PC-9 (cell line): ENCODE data around the gene ERMN. TPM values are rescaled to one million over a fixed set of nuclear protein-coding genes. Genes with fewer than 3 reads are reported as not detected.

Experiments
- BruUV-seq: library from RNA; stranded (reverse); fragments of 400-500 nt; replicated peaks from 2 replicates; lab custom pipeline; 2021; lab: Mats Ljungman, UMichigan
- CTCF ChIA-PET: fragments of 300-600 bp; sonication (Branson Sonifier 250); formaldehyde crosslinking; loops from one replicate; lab custom pipeline; 2022; ENCODE audit warnings: antibody characterized with exemption; lab: Charles Lee
- POLR2A ChIA-PET: fragments of 300-600 bp; sonication (Branson Sonifier 250); formaldehyde crosslinking; loops from one replicate; lab custom pipeline; 2022; ENCODE audit warnings: antibody characterized with exemption; ENCODE audit not compliant: unreplicated experiment; lab: Charles Lee
- DNase-seq, 2 experiments: peaks; one replicate each; pipeline versions ENCODE4 v3.0.0 to v3.0.0-alpha.2; 2015 to 2022; ENCODE audit warnings: mixed read lengths in 1 of 2
- H2AFZ ChIP-seq: fragments of 200-600 bp; sonication (generic); 2 replicates; pipeline ENCODE4 v1.8.1; 2017; ENCODE audit warnings: antibody characterized with exemption
- H3F3A ChIP-seq: fragments of 200-600 bp; sonication (generic); 2 replicates; pipeline ENCODE4 v1.8.1; 2017; ENCODE audit warnings: antibody characterized with exemption, mild to moderate bottlenecking, low read depth; ENCODE audit not compliant: insufficient read depth
- H3K27ac ChIP-seq: fragments of 200-600 bp; sonication (generic); 2 replicates; pipeline ENCODE4 v1.6.1; 2016; ENCODE audit warnings: mixed run types
- H3K27me3 ChIP-seq: fragments of 200-600 bp; sonication (generic); 2 replicates; pipeline ENCODE4 v1.6.1; 2016; ENCODE audit warnings: low read depth, mixed run types; ENCODE audit not compliant: insufficient read depth
- H3K36me3 ChIP-seq: fragments of 200-600 bp; sonication (generic); 2 replicates; pipeline ENCODE4 v1.6.1; 2016; ENCODE audit warnings: low read depth, mixed run types
- H3K4me1 ChIP-seq: fragments of 200-600 bp; sonication (generic); replicated peaks from 2 replicates; pipeline ENCODE4 v1.6.1; 2016; ENCODE audit warnings: mixed run types; ENCODE audit not compliant: insufficient read depth
- H3K4me2 ChIP-seq: fragments of 200-600 bp; sonication (generic); 2 replicates; pipeline ENCODE4 v1.6.1; 2017; ENCODE audit warnings: mixed run types
- H3K4me3 ChIP-seq: fragments of 200-600 bp; sonication (generic); 2 replicates; pipeline ENCODE4 v1.6.1; 2016; ENCODE audit warnings: mixed run types
- H3K79me2 ChIP-seq: fragments of 200-600 bp; sonication (generic); 2 replicates; pipeline ENCODE4 v1.6.1; 2017; ENCODE audit warnings: low read depth, mixed run types
- H3K9me2 ChIP-seq: fragments of 200-600 bp; sonication (generic); 2 replicates; pipeline ENCODE4 v1.8.1; 2017; ENCODE audit warnings: mild to moderate bottlenecking; ENCODE audit not compliant: insufficient read depth
- H3K9me3 ChIP-seq: fragments of 200-600 bp; sonication (generic); 2 replicates; pipeline ENCODE4 v1.8.1; 2016; ENCODE audit warnings: low read depth; ENCODE audit not compliant: insufficient read depth
- H4K20me1 ChIP-seq: fragments of 200-600 bp; sonication (generic); 2 replicates; pipeline ENCODE4 v1.8.1; 2017; ENCODE audit not compliant: insufficient read depth
- EZH2 ChIP-seq: fragments of 200-600 bp; sonication (generic); IDR thresholded peaks from 2 replicates; pipeline ENCODE4 v1.8.0; 2017; ENCODE audit warnings: antibody characterized with exemption, low read depth
- intact Hi-C: fragments of 100-400 bp; cut with micrococcal nuclease; formaldehyde crosslinking; loops from one replicate; pipeline ENCODE4 v1.10.0; 2022; ENCODE audit not compliant: unreplicated experiment
- total RNA-seq: library from RNA; stranded (reverse); gene quantifications from 2 replicates; pipeline ENCODE4 v1.2.3, GENCODE V29; 2021
- TF ChIP-seq, protein P1 (sequence below): fragments of 200-600 bp; sonication (generic); conservative IDR thresholded peaks from 2 replicates; pipeline ENCODE4 v1.6.1; 2017; ENCODE audit warnings: mixed run types, antibody characterized with exemption, mild to moderate bottlenecking, moderate library complexity

Gene ERMN
- total RNA-seq, 1 experiment from 2014 or later, result not detected

DNA sequence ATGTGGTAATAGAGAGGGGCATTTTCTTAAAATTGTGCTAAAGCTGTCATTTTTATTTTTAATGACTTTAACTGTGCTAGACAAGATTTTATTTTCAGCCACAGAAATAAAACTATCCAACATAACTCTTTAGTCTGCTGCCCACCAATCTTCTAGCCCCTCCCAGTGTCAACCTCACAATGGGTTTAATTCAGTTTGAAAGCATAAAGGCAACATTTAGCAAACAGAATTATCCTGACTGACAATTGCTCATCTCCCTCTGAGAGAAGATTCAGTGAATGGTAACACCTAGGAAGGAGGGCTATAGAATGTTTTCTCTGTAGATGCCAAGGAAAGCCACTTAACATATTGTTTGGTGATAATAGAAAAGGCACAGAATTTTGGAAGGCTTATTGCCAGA is 5.2 kb downstream of the ERMN start:
- no peaks in the 10 kb centered on the region for H3K79me2 ChIP-seq
- H3K36me3 ChIP-seq, result no peaks in the 10 kb centered on the region
- no peaks in the 10 kb centered on the region for H3K4me1 ChIP-seq
- no peak for DNase-seq
- no peaks in the 10 kb centered on the region for H3K9me2 ChIP-seq
- H2AFZ ChIP-seq, result no peak overlapping the region
- no peak overlapping the region for H3K4me2 ChIP-seq
- H3F3A ChIP-seq, result no peaks in the 10 kb centered on the region
- H3K9me3 ChIP-seq, result no peaks in the 10 kb centered on the region
- no peak overlapping the region for H3K4me3 ChIP-seq
- H3K27ac ChIP-seq, result no peak overlapping the region
- BruUV-seq, result no TSS peak
- TF ChIP-seq, protein P1, sequence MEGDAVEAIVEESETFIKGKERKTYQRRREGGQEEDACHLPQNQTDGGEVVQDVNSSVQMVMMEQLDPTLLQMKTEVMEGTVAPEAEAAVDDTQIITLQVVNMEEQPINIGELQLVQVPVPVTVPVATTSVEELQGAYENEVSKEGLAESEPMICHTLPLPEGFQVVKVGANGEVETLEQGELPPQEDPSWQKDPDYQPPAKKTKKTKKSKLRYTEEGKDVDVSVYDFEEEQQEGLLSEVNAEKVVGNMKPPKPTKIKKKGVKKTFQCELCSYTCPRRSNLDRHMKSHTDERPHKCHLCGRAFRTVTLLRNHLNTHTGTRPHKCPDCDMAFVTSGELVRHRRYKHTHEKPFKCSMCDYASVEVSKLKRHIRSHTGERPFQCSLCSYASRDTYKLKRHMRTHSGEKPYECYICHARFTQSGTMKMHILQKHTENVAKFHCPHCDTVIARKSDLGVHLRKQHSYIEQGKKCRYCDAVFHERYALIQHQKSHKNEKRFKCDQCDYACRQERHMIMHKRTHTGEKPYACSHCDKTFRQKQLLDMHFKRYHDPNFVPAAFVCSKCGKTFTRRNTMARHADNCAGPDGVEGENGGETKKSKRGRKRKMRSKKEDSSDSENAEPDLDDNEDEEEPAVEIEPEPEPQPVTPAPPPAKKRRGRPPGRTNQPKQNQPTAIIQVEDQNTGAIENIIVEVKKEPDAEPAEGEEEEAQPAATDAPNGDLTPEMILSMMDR, result no peak
- no peak for TF ChIP-seq EZH2
- no peaks in the 10 kb centered on the region for H3K27me3 ChIP-seq
- intact Hi-C loops, result no loop called here
- CTCF ChIA-PET, result no interaction called here
- POLR2A ChIA-PET, result interaction anchor here (0.7 kb wide), 1 partner anchor 278 kb away, joined by 3 read pairs; no protein-coding TSS in a partner anchor
- H4K20me1 ChIP-seq, result no peaks in the 10 kb centered on the region

DNA sequence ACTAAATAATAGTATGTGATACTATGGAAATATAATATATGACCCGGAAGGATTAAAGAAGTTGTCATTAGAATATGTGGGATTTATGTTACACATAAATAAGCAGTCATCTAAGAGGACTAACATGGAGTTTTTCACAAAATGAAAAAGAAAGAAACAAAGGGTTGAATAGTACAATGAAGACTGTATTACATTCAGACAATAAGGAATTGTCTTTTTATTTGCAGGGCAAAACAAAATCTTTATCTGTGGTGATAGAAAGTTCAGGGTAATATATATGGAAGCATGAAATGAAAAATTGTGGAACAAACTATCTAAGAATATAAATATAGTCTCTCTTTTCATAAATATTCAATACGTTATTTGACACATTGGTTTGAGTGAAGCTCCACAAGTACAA is 5.8 kb downstream of the ERMN start:
- no peak overlapping the region for H3K4me3 ChIP-seq
- H3K4me1 ChIP-seq, result no peaks in the 10 kb centered on the region
- H4K20me1 ChIP-seq, result no peaks in the 10 kb centered on the region
- no peaks in the 10 kb centered on the region for H3K27me3 ChIP-seq
- no peaks in the 10 kb centered on the region for H3K36me3 ChIP-seq
- H3K9me2 ChIP-seq, result no peaks in the 10 kb centered on the region
- no TSS peak for BruUV-seq
- ChIA-PET CTCF (no interaction called here), POLR2A (no interaction called here)
- no peak for DNase-seq
- no peak for TF ChIP-seq EZH2
- TF ChIP-seq, protein P1, result no peak
- H3K27ac ChIP-seq, result no peak overlapping the region
- no peak overlapping the region for H2AFZ ChIP-seq
- H3K79me2 ChIP-seq, result no peaks in the 10 kb centered on the region
- H3K4me2 ChIP-seq, result no peak overlapping the region
- intact Hi-C loops, result no loop called here
- H3K9me3 ChIP-seq, result no peaks in the 10 kb centered on the region
- H3F3A ChIP-seq, result no peaks in the 10 kb centered on the region

DNA sequence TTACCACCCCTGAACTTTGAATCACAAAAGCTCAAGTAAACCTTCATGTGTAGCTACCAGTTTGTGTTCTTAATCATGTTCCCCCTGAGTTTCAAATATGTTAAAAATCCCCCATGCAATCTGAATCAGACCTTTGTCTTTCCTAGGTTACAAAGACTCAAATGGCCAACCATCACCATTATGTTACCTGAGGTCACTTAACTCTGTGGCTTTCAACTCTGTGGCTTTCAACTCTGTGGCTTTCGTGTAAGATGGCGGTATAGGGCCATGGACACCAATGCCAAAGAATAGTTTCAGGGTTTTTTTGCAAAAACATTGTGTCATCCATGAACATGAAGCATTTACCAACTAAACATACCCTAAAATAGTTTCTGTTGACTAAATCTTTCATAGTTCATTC is 6.7 kb downstream of the ERMN start:
- Histone ChIP-seq H3K4me3 (no peak overlapping the region), H3K4me1 (no peaks in the 10 kb centered on the region), H3F3A (no peaks in the 10 kb centered on the region), H3K36me3 (no peaks in the 10 kb centered on the region), H2AFZ (no peak overlapping the region), H3K27ac (no peak overlapping the region), H4K20me1 (no peaks in the 10 kb centered on the region), H3K9me3 (no peaks in the 10 kb centered on the region), H3K4me2 (no peak overlapping the region), H3K9me2 (no peaks in the 10 kb centered on the region), H3K79me2 (no peaks in the 10 kb centered on the region), H3K27me3 (no peaks in the 10 kb centered on the region)
- CTCF ChIA-PET, result no interaction called here
- intact Hi-C loops, result no loop called here
- no TSS peak for BruUV-seq
- POLR2A ChIA-PET, result no interaction called here
- TF ChIP-seq, protein P1, result no peak
- no peak for TF ChIP-seq EZH2
- no peak for DNase-seq
